OCI-LY3 (cell line): Measurements from ENCODE around the gene NDUFA8.

ENCODE experiments used
- H2AFZ ChIP-seq: fragments of 200-600, 300-600 bp; shearing (Covaris generic); 2 replicates; pipeline ENCODE4 v1.6.0; 2014; ENCODE audit warnings: antibody characterized with exemption, low read depth, low read length
- H3K27ac ChIP-seq: fragments of 200-600, 300-600 bp; sonication (generic); 2 replicates; pipeline ENCODE4 v1.5.1; 2014; ENCODE audit warnings: mild to moderate bottlenecking, low read length, moderate library complexity, mixed read lengths
- H3K27me3 ChIP-seq: fragments of 200-600, 300-600 bp; sonication (generic); 2 replicates; pipeline ENCODE4 v1.6.1; 2014; ENCODE audit warnings: low read depth, low read length, mixed read lengths
- H3K36me3 ChIP-seq: fragments of 200-600, 300-600 bp; sonication (generic); replicated peaks from 2 replicates; pipeline ENCODE3; 2014; ENCODE audit warnings: low read depth, low read length, mixed read lengths
- H3K4me1 ChIP-seq: fragments of 300-600, 200-600 bp; sonication (generic); 2 replicates; pipeline ENCODE4 v1.6.1; 2014; ENCODE audit warnings: low read length, mixed read lengths
- H3K4me2 ChIP-seq: fragments of 200-600, 300-600 bp; sonication (generic); 2 replicates; pipeline ENCODE4 v1.6.1; 2014; ENCODE audit warnings: low read length, mixed read lengths
- H3K4me3 ChIP-seq: fragments of 300-600, 200-600 bp; sonication (generic); 2 replicates; pipeline ENCODE4 v1.5.1; 2014; ENCODE audit warnings: antibody characterized with exemption, mild to moderate bottlenecking, low read length, moderate library complexity
- H3K79me2 ChIP-seq: fragments of 300-600, 200-600 bp; shearing (Covaris generic); 2 replicates; pipeline ENCODE4 v1.6.1; 2014; ENCODE audit warnings: mild to moderate bottlenecking, low read length, mixed read lengths
- H3K9ac ChIP-seq: fragments of 300-600, 200-600 bp; shearing (Covaris generic); 2 replicates; pipeline ENCODE4 v1.6.0; 2014; ENCODE audit warnings: mild to moderate bottlenecking, low read length, moderate library complexity
- H3K9me3 ChIP-seq: fragments of 200-600, 300-600 bp; shearing (Covaris generic); 2 replicates; pipeline ENCODE4 v1.6.1; 2014; ENCODE audit warnings: low read length, mixed read lengths; ENCODE audit not compliant: insufficient read depth
- H4K20me1 ChIP-seq: fragments of 200-600, 300-600 bp; sonication (generic); 2 replicates; pipeline ENCODE4 v1.6.1; 2016; ENCODE audit warnings: low read length, mixed read lengths; ENCODE audit not compliant: insufficient read depth
- EZH2phosphoT487 ChIP-seq: fragments of 200-600 bp; shearing (Covaris generic); IDR thresholded peaks from 2 replicates; pipeline ENCODE4 v1.6.1; 2018; ENCODE audit warnings: antibody characterized with exemption, mixed run types, low read depth
- TF ChIP-seq, protein P1 (sequence below): fragments of 200-600, 300-600 bp; sonication (generic); IDR thresholded peaks from 2 replicates; pipeline ENCODE4 v1.5.1; 2014; ENCODE audit warnings: antibody characterized with exemption, low read length, low read depth

NDUFA8 gene

DNA sequence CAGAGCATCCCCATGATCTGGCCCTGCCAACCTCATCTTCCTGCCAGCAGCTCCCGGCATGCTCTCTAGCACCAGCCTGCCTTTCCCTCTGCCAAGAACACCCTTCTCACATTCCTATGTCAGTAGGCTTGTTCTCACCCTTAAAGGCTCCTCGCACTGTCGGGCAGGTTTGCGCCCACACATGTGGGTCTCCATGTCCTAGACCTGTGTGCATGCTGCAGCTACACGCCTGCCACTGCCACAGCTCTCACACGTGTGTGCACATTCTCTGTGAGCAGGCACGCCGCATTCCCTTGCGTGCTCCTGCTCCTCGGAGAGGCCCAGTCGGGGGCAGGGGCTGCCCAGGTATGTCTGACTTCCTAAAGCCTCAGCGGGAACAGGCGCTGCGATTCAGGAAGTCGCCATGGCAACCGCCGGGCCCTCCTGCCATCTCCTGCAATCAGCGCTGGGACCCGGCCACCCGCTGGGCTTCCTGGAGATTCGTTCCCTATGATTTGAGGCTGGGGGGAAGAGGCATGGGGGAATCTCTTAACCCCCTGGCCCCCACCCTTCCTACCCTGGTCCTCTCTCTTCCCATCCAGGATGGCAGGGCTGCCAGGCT lies 28.1 kb downstream of the NDUFA8 start:
- Histone ChIP-seq H3K79me2 (no peaks in the 10 kb centered on the region), H3K4me2 (no peak overlapping the region), H3K36me3 (no peaks in the 10 kb centered on the region), H3K9ac (no peak overlapping the region), H3K4me1 (0 out of 2 replicates have a peak, but pooled peaks cover 4% of the 10 kb centered on the region), H3K4me3 (no peak overlapping the region), H4K20me1 (no peaks in the 10 kb centered on the region), H3K27ac (no peak overlapping the region), H3K9me3 (no peaks in the 10 kb centered on the region), H2AFZ (no peak overlapping the region), H3K27me3 (no peaks in the 10 kb centered on the region)
- TF ChIP-seq, protein P1, sequence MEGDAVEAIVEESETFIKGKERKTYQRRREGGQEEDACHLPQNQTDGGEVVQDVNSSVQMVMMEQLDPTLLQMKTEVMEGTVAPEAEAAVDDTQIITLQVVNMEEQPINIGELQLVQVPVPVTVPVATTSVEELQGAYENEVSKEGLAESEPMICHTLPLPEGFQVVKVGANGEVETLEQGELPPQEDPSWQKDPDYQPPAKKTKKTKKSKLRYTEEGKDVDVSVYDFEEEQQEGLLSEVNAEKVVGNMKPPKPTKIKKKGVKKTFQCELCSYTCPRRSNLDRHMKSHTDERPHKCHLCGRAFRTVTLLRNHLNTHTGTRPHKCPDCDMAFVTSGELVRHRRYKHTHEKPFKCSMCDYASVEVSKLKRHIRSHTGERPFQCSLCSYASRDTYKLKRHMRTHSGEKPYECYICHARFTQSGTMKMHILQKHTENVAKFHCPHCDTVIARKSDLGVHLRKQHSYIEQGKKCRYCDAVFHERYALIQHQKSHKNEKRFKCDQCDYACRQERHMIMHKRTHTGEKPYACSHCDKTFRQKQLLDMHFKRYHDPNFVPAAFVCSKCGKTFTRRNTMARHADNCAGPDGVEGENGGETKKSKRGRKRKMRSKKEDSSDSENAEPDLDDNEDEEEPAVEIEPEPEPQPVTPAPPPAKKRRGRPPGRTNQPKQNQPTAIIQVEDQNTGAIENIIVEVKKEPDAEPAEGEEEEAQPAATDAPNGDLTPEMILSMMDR, result no peak
- no peak for TF ChIP-seq EZH2phosphoT487

DNA sequence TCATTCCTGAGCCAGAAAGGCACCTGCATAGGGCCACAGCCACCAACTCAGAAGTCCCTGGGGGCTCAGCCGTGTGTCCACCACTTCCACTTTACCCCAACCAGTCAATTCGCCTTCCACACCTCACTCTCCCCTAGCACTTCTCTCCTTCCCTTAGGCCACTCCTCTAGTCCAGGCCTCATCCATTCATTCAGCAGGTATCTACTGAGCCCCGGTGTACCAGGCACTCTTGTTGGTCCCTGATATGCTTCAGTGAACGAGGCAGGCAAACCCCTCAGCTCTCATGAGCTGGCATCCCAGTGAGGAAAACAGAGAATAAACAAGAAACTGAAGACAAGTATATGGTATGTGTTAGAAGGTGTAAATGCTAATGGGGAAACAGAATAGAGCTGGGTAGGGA lies 28.7 kb downstream of the NDUFA8 start:
- no peak overlapping the region for H3K4me2 ChIP-seq
- TF ChIP-seq, protein P1, result no peak
- TF ChIP-seq EZH2phosphoT487, result no peak
- H3K4me3 ChIP-seq, result no peak overlapping the region

DNA sequence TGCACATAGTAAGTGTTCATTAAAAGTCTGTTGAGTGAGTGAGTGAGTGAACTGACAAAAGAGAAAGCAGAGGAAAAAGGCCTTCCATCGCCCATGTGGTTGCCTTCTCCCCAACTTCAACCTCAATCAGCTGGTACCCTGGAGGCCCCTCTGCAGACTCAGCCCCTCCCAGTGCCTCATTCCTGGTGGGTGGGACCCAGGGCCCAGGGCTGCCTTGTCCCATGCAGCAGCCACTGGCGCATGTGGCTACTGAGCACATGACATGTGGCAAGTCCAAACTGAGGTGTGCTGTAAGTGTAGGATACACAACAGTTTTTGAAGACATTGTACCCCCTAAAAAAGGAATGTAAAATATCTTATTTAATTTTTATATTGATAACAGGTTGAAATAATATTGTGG lies 29.6 kb downstream of the NDUFA8 start:
- H3K79me2 ChIP-seq, result no peaks in the 10 kb centered on the region
- H3K4me3 ChIP-seq, result no peak overlapping the region
- H2AFZ ChIP-seq, result no peak overlapping the region
- H3K27ac ChIP-seq, result no peak overlapping the region
- H3K36me3 ChIP-seq, result no peaks in the 10 kb centered on the region
- H3K4me1 ChIP-seq, result 0 out of 2 replicates have a peak, but pooled peaks cover 4% of the 10 kb centered on the region
- H3K9me3 ChIP-seq, result no peaks in the 10 kb centered on the region
- no peaks in the 10 kb centered on the region for H4K20me1 ChIP-seq
- no peak overlapping the region for H3K9ac ChIP-seq
- no peak overlapping the region for H3K4me2 ChIP-seq
- TF ChIP-seq, protein P1, result no peak
- no peak for TF ChIP-seq EZH2phosphoT487
- 0 out of 2 replicates have a peak, but pooled peaks cover 3% of the 10 kb centered on the region for H3K27me3 ChIP-seq

More for the DNA sequence above, 28.7 kb downstream of the NDUFA8 start:
- H4K20me1 ChIP-seq, result no peaks in the 10 kb centered on the region
- H3K79me2 ChIP-seq, result no peaks in the 10 kb centered on the region
- H2AFZ ChIP-seq, result no peak overlapping the region
- H3K27ac ChIP-seq, result no peak overlapping the region
- no peak overlapping the region for H3K9ac ChIP-seq
- H3K9me3 ChIP-seq, result no peaks in the 10 kb centered on the region
- 0 out of 2 replicates have a peak, but pooled peaks cover 3% of the 10 kb centered on the region for H3K27me3 ChIP-seq
- H3K36me3 ChIP-seq, result no peaks in the 10 kb centered on the region
- 0 out of 2 replicates have a peak, but pooled peaks cover 4% of the 10 kb centered on the region for H3K4me1 ChIP-seq

DNA sequence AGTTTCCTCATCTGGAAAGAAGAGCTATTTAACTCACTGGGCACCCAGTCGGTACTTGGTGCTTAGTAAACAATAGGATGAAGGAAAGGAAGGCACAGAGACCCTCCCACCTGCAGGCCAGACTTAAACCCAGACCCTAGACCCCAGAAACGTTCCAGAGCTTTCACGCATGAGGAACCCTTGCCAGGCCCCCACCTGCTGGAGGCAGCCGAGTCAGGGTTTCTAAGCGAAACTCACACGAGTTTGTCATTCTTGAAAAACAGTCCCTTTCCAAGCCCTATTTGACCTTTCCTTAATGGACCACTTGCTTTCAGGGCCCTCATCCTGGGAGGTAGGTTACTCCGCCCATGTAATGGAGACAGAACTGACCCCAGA lies 30.6 kb downstream of the NDUFA8 start:
- Histone ChIP-seq H3K36me3 (no peaks in the 10 kb centered on the region), H2AFZ (no peak overlapping the region), H4K20me1 (no peaks in the 10 kb centered on the region), H3K9me3 (no peaks in the 10 kb centered on the region), H3K9ac (no peak overlapping the region), H3K27ac (no peak overlapping the region), H3K4me1 (0 out of 2 replicates have a peak, but pooled peaks cover 4% of the 10 kb centered on the region), H3K4me2 (no peak overlapping the region), H3K4me3 (no peak overlapping the region), H3K27me3 (0 out of 2 replicates have a peak, but pooled peaks cover 8% of the 10 kb centered on the region), H3K79me2 (no peaks in the 10 kb centered on the region)
- TF ChIP-seq, protein P1, result no peak
- TF ChIP-seq EZH2phosphoT487, result no peak
